COR-L47 (cell line): ENCODE results near the gene TMEM145.
"Not testable (repeated sequence)": the region's sequence is repeated elsewhere in the genome, so short reads cannot be mapped to it uniquely, and the experiment has no call there.

Experiments
- DNase-seq: peaks from one replicate; lab custom pipeline; 2025; lab: John Stamatoyannopoulos, UW

The TMEM145 gene

GRCh38 chr19:42313096-42313839, at the start of gene TMEM145:
TSS of gene TMEM145 (plus strand) at chr19:42313309. CDS start at chr19:42313377, 68 bp downstream.
- DNase-seq: peak; percentile 54

GRCh38 chr19:42266105-42266504, 47.0 kb upstream of the TMEM145 start:
- DNase-seq: not testable (repeated sequence)

DNA sequence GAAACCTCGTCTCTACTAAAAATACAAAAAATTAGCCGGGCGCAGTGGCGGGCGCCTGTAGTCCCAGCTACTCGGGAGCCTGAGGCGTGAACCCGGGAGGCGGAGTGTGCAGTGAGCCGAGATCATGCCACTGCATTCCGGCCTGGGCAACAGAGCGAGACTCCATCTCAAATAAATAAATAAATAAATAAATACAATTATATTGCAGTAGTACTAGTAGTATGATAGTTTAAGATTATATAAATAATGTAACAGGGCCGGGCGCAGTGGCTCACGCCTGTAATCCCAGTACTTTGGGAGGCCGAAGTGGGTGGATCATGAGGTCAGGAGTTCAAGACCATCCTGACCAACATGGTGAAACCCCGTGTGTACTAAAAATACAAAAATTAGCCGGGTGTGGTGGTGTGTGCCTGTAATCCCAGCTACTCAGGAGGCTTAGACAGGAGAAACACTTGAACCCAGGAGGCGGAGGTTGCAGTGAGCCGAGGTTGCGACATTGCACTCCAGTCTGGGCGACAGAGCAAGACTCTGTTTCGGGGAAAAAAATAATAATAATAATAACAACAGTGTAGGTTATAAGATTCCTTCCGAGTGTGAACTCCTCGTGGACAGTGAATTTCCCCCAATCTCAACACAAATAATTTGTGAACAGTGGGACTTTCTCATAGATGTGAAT, 46.0 kb upstream of the TMEM145 start:
- DNase-seq: not testable (repeated sequence)

- no peak for DNase-seq
Observed at GRCh38 chr19:42267644-42268141, 45.4 kb upstream of the TMEM145 start.

DNA sequence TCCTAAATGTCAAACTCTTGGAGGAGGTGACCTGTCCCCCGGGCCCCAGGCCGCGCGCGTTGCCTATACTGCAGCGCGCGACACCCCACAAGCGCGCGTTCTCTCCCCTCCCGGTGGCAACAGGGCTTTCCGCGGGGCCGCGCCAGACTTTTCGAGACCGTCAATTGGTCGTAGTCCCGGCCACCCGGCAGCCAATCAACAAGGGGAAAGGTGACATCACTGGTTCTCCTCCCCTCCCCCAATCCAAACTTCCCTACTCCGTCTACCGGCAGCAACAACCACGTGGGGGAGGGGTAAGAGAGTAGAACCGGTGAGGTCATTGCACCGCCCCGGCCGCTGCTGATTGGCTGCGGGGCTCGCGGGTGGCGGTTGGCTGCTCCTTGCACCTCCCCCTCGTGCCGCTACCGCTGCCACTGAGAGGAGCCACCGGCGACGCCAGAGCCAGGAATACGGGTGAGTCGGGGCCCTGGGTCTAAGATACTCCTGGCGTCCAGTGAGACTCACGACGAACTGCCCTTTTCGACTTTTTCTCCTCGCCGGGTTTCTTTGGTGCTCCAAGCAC, 44.9 kb upstream of the TMEM145 start:
- peak; percentile 100 for DNase-seq

DNA sequence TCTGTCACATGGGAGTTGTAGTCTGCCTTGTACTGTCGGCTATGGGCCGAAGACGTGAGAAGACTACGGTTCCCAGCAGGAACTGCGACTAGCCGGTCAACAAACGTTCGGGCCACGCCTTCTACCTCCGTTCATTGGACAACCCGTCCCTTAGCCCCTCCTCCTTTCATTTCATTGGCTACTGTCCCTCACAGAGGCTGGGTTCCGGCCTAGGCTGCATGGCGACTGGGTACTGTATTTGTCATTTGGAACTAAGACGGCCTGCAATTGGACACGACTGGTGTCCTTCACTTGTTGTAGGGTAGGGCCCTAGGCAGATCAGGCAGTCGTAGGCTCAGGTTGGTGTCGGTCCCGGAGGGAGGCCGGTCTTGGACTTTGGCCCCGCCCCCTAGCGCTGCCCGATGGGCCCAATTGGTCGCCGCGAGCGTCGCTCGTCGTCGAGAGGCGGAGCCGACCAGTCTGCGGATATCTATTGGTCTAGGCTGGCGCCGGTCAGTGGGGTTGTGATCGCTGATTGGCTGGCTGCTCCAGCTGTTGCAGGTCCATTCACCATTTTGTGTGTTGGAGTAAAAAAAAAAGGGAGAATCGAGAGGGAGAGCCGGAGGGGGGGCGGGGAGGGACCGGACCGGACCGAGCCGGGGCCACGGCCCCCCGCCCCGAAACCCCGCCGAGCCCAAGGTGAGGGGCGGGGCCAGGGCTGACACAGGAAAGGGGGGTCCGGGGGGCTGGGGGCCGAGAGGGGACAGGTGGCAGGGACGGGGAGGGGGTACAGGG, 44.2 kb upstream of the TMEM145 start, which contains the start of gene CIC:
Gene CIC (plus strand): TSS at position 549 of the 774 bp plus-strand sequence. CDS start 2,532 bp downstream, outside the sequence.
- peak; percentile 100 for DNase-seq

GRCh38 chr19:42269478-42270345, 43.4 kb upstream of the TMEM145 start:
- no peak for DNase-seq

GRCh38 chr19:42270346-42271044, 42.6 kb upstream of the TMEM145 start:
- peak; percentile 54 for DNase-seq

- DNase-seq: no peak
Observed at GRCh38 chr19:42271045-42271419, 42.1 kb upstream of the TMEM145 start.

GRCh38 chr19:42271861-42272534, 41.1 kb upstream of the TMEM145 start:
- DNase-seq: no peak

DNA sequence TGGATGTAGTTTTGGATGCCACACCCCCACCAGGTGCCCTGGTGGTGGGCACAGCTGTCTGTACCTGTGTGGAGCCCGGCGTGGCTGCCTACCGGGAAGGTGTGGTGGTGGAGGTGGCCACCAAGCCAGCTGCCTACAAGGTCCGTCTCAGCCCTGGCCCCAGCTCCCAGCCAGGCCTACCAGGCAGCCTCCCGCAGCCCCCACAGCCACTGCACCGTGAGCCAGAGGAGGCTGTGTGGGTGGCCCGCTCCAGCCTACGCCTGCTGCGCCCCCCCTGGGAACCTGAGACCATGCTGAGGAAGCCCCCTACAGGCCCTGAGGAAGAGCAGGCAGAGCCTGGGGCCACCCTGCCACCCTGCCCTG, 40.6 kb upstream of the TMEM145 start:
- no peak for DNase-seq

- no peak for DNase-seq
Observed at GRCh38 chr19:42272989-42273406, 40.1 kb upstream of the TMEM145 start.

DNA sequence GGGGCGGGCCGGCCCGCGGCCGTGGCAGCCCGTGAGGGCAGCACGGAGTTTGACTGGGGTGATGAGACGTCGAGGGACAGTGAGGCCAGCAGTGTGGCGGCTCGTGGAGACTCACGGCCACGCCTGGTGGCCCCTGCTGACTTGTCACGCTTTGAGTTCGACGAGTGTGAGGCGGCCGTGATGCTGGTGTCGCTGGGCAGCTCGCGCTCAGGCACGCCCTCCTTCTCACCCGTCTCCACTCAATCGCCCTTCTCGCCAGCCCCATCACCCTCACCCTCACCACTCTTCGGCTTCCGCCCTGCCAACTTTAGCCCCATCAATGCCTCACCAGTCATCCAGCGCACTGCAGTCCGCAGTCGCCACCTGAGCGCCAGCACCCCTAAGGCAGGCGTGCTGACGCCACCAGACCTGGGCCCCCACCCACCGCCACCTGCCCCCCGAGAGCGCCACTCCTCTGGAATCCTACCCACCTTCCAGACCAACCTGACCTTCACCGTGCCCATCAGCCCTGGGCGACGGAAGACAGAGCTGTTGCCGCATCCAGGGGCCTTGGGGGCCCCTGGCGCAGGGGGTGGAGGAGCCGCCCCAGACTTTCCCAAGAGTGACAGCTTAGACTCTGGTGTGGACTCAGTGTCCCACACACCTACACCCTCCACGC, 39.6 kb upstream of the TMEM145 start:
- DNase-seq: no peak

DNA sequence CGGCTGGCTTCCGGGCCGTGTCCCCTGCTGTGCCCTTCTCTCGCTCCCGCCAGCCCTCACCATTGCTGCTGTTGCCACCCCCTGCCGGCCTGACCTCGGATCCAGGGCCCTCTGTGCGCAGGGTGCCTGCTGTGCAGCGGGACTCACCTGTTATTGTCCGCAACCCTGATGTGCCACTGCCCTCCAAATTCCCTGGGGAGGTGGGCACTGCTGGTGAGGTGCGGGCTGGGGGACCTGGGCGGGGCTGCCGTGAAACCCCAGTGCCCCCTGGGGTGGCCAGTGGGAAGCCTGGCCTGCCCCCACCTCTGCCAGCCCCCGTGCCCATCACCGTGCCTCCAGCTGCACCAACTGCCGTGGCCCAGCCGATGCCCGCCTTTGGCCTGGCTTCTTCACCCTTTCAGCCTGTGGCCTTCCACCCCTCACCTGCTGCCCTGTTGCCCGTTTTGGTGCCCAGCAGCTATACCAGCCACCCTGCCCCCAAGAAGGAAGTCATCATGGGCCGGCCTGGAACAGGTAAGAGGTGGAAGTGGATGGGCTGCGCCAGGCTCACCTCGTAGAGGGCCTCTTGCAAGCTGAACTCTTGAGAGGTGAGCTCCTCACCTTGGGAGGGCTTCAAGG, 38.9 kb upstream of the TMEM145 start:
- DNase-seq: no peak

DNA sequence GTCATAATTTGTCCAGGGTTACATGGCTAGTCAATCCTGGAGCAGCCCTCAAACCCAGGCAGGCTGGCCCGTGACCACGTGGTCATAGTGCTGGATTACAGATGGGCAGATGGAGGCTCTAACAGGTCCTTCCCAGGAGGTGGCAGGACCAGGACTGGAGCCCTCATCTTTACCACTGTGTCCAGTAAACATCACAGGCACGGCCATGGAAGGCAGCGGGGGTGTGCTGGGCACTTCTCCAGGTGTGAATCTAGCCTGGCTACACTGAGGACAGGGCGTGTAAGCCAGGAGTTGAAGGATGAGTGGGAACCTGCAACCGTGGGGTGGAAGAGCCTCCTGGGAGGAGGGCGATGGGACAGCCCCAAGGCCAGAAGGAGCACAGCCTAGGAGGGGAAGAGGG, 38.0 kb upstream of the TMEM145 start:
- DNase-seq: no peak

GRCh38 chr19:42275517-42275916, 37.6 kb upstream of the TMEM145 start:
- DNase-seq: no peak

- no peak for DNase-seq
Observed at GRCh38 chr19:42276284-42276683, 36.8 kb upstream of the TMEM145 start.

DNA sequence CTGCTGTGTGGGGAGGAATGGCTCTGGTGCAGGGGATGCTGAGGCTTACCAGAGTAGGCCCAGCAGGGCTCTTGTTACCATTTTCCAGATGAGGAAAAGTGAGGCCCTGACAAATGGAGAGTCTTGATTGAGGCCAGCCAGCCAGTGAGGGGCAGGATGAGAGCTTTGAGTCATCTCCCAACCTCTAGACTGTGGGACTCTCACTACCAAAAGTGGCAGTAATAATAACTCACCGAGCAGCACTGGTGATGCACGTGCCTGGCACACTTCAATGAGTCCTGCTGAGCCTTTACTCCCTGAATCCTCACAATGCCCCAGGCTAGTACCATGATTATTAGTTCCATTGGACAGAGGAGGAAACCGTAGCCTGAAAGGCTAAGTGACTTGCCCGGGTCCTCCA, 36.3 kb upstream of the TMEM145 start:
- DNase-seq: no peak
